Neural progenitor cell (in vitro differentiated cells): Measurements from ENCODE around the gene TADA3. TPM values are rescaled to one million over a fixed set of nuclear protein-coding genes. Genes with fewer than 3 reads are reported as not detected.

Experiments
- DNase-seq: peaks from one replicate; pipeline ENCODE4 v3.0.0-alpha.2; 2016; ENCODE audit warnings: low spot score
- H2AFZ ChIP-seq: fragments of 200-600 bp; sonication (generic); replicated peaks from 2 replicates; pipeline ENCODE4 v1.6.1; 2016; ENCODE audit warnings: antibody characterized with exemption
- H3F3A ChIP-seq: fragments of 200-600 bp; sonication (generic); 2 replicates; pipeline ENCODE4 v1.6.1; 2016; ENCODE audit warnings: antibody characterized with exemption, low read depth
- H3K27ac ChIP-seq: fragments of 200-600 bp; sonication (generic); 2 replicates; pipeline ENCODE4 v1.5.1; 2016; ENCODE audit warnings: mild to moderate bottlenecking
- H3K27me3 ChIP-seq: fragments of 200-600 bp; sonication (generic); 2 replicates; pipeline ENCODE4 v1.6.1; 2016; ENCODE audit warnings: mild to moderate bottlenecking, moderate library complexity
- H3K36me3 ChIP-seq: fragments of 200-600 bp; sonication (generic); 2 replicates; pipeline ENCODE4 v1.5.1; 2016
- H3K4me1 ChIP-seq: fragments of 200-600 bp; sonication (generic); 2 replicates; pipeline ENCODE4 v1.6.1; 2016; ENCODE audit warnings: mixed run types
- H3K4me2 ChIP-seq: fragments of 200-600 bp; sonication (generic); 2 replicates; pipeline ENCODE4 v1.6.1; 2016
- H3K4me3 ChIP-seq: fragments of 200-600 bp; sonication (generic); 2 replicates; pipeline ENCODE4 v1.5.1; 2016
- H3K79me2 ChIP-seq: fragments of 200-600 bp; sonication (generic); 2 replicates; pipeline ENCODE4 v1.6.1; 2016; ENCODE audit warnings: low read depth
- H3K9ac ChIP-seq: fragments of 200-600 bp; sonication (generic); 2 replicates; pipeline ENCODE4 v1.6.1; 2016
- H3K9me3 ChIP-seq: fragments of 200-600 bp; sonication (generic); 2 replicates; pipeline ENCODE4 v1.5.1; 2016; ENCODE audit warnings: low read depth
- H4K20me1 ChIP-seq: fragments of 200-600 bp; sonication (generic); 2 replicates; pipeline ENCODE4 v1.6.1; 2016; ENCODE audit warnings: low read depth
- H3K27ac Mint-ChIP-seq: 3 replicates; pipeline ENCODE4 v1.8.0; 2021; ENCODE audit warnings: mixed read lengths
- H3K27me3 Mint-ChIP-seq: 2 replicates; pipeline ENCODE4 v1.8.0; 2022; ENCODE audit warnings: low read depth, mild to moderate bottlenecking, inconsistent platforms, moderate library complexity, mixed read lengths; ENCODE audit not compliant: insufficient read depth
- H3K36me3 Mint-ChIP-seq: 3 replicates; pipeline ENCODE4 v1.8.0; 2021; ENCODE audit warnings: mixed read lengths
- H3K4me1 Mint-ChIP-seq: 3 replicates; pipeline ENCODE4 v1.8.0; 2021; ENCODE audit warnings: mixed read lengths
- H3K4me3 Mint-ChIP-seq: 3 replicates; pipeline ENCODE4 v1.8.0; 2021; ENCODE audit warnings: mild to moderate bottlenecking, moderate library complexity, mixed read lengths
- H3K9me3 Mint-ChIP-seq: 3 replicates; pipeline ENCODE4 v1.8.0; 2020; ENCODE audit warnings: mixed read lengths
- CTCF ChIP-seq: fragments of 200-600 bp; sonication (generic); IDR thresholded peaks from 2 replicates; pipeline ENCODE4 v1.5.1; 2017; ENCODE audit warnings: antibody characterized with exemption, mild to moderate bottlenecking
- EZH2 ChIP-seq: fragments of 200-600 bp; sonication (generic); IDR thresholded peaks from 2 replicates; pipeline ENCODE4 v1.6.1; 2017; ENCODE audit warnings: antibody characterized with exemption, mild to moderate bottlenecking, moderate library complexity
- EZH2phosphoT487 ChIP-seq: fragments of 200-600 bp; sonication (generic); IDR thresholded peaks from 2 replicates; pipeline ENCODE4 v1.6.1; 2017; ENCODE audit warnings: antibody characterized with exemption
- total RNA-seq: library from RNA; depleted of rRNA; stranded (reverse); fragments of >200 nt; gene quantifications from 2 replicates; pipeline ENCODE4 v1.2.3, GENCODE V29; 2015; ENCODE audit warnings: low replicate concordance

TADA3 gene
- total RNA-seq, 1 donor from 2014 or later, result 50.8 TPM

GRCh38 chr3:9748031-9748430 is 44.2 kb downstream of the TADA3 start:
- peaks cover 34% of the 10 kb centered on the region for H3K36me3 Mint-ChIP-seq
- H2AFZ ChIP-seq, result no peak overlapping the region

GRCh38 chr3:9747267-9747666 is 45.0 kb downstream of the TADA3 start:
- no peaks in the 10 kb centered on the region for H3K9me3 ChIP-seq
- H3F3A ChIP-seq, result peaks cover 27% of the 10 kb centered on the region
- H3K9ac ChIP-seq, result no peak overlapping the region
- H3K36me3 ChIP-seq, result no peaks in the 10 kb centered on the region
- no peak overlapping the region for H3K27ac Mint-ChIP-seq
- H2AFZ ChIP-seq, result no peak overlapping the region
- H3K4me3 ChIP-seq, result no peak overlapping the region
- H3K4me1 Mint-ChIP-seq, result peaks cover 18% of the 10 kb centered on the region
- no peaks in the 10 kb centered on the region for H3K27me3 ChIP-seq
- no peak for DNase-seq
- peaks cover 16% of the 10 kb centered on the region for H3K79me2 ChIP-seq
- no peak overlapping the region for H3K4me3 Mint-ChIP-seq
- peaks cover 34% of the 10 kb centered on the region for H3K36me3 Mint-ChIP-seq
- no peak overlapping the region for H3K4me2 ChIP-seq
- no peaks in the 10 kb centered on the region for H3K9me3 Mint-ChIP-seq
- H3K27me3 Mint-ChIP-seq, result peaks cover 4% of the 10 kb centered on the region
- TF ChIP-seq EZH2phosphoT487, result no peak
- H3K4me1 ChIP-seq, result peaks cover 4% of the 10 kb centered on the region
- H3K27ac ChIP-seq, result no peak overlapping the region
- no peaks in the 10 kb centered on the region for H4K20me1 ChIP-seq

More at GRCh38 chr3:9748031-9748430, 44.2 kb downstream of the TADA3 start:
- H3K9ac ChIP-seq, result no peak overlapping the region
- DNase-seq, result no peak
- H3K79me2 ChIP-seq, result peaks cover 16% of the 10 kb centered on the region
- no peaks in the 10 kb centered on the region for H4K20me1 ChIP-seq
- Mint-ChIP-seq H3K27ac (no peak overlapping the region), H3K9me3 (no peaks in the 10 kb centered on the region), H3K4me1 (peaks cover 18% of the 10 kb centered on the region), H3K27me3 (peaks cover 2% of the 10 kb centered on the region), H3K4me3 (peak overlapping the region; percentile 38)
- H3K27ac ChIP-seq, result no peak overlapping the region
- H3K4me3 ChIP-seq, result no peak overlapping the region
- no peaks in the 10 kb centered on the region for H3K27me3 ChIP-seq
- peaks cover 27% of the 10 kb centered on the region for H3F3A ChIP-seq
- H3K36me3 ChIP-seq, result no peaks in the 10 kb centered on the region
- H3K4me1 ChIP-seq, result peaks cover 4% of the 10 kb centered on the region
- TF ChIP-seq EZH2, result no peak
- TF ChIP-seq CTCF, result no peak
- TF ChIP-seq EZH2phosphoT487, result no peak
- H3K4me2 ChIP-seq, result no peak overlapping the region
- no peaks in the 10 kb centered on the region for H3K9me3 ChIP-seq

GRCh38 chr3:9746330-9746729 is 45.9 kb downstream of the TADA3 start:
- Mint-ChIP-seq H3K4me3 (no peak overlapping the region), H3K9me3 (no peaks in the 10 kb centered on the region), H3K27ac (no peak overlapping the region), H3K4me1 (peaks cover 18% of the 10 kb centered on the region), H3K27me3 (peaks cover 4% of the 10 kb centered on the region), H3K36me3 (peaks cover 27% of the 10 kb centered on the region)
- Histone ChIP-seq H3K36me3 (no peaks in the 10 kb centered on the region), H3K9me3 (no peaks in the 10 kb centered on the region), H2AFZ (no peak overlapping the region), H3K4me1 (peaks cover 4% of the 10 kb centered on the region), H3K4me2 (no peak overlapping the region), H3K27me3 (no peaks in the 10 kb centered on the region), H4K20me1 (no peaks in the 10 kb centered on the region), H3K9ac (no peak overlapping the region), H3F3A (peaks cover 27% of the 10 kb centered on the region), H3K79me2 (peaks cover 12% of the 10 kb centered on the region), H3K27ac (no peak overlapping the region), H3K4me3 (no peak overlapping the region)
- no peak for DNase-seq
- TF ChIP-seq CTCF (no peak), EZH2phosphoT487 (no peak), EZH2 (no peak)

GRCh38 chr3:9745521-9745920 is 46.8 kb downstream of the TADA3 start:
- H3K9ac ChIP-seq, result no peak overlapping the region
- H2AFZ ChIP-seq, result no peak overlapping the region
- H3F3A ChIP-seq, result peaks cover 26% of the 10 kb centered on the region
- H3K4me3 Mint-ChIP-seq, result no peak overlapping the region
- no peaks in the 10 kb centered on the region for H3K36me3 ChIP-seq
- H3K4me3 ChIP-seq, result no peak overlapping the region
- no peak overlapping the region for H3K27ac ChIP-seq
- H3K4me1 Mint-ChIP-seq, result peaks cover 11% of the 10 kb centered on the region
- no peak overlapping the region for H3K4me2 ChIP-seq
- H3K27me3 ChIP-seq, result no peaks in the 10 kb centered on the region
- peaks cover 4% of the 10 kb centered on the region for H3K79me2 ChIP-seq
- no peak overlapping the region for H3K27ac Mint-ChIP-seq
- peaks cover 4% of the 10 kb centered on the region for H3K27me3 Mint-ChIP-seq
- H3K9me3 ChIP-seq, result no peaks in the 10 kb centered on the region
- no peaks in the 10 kb centered on the region for H3K9me3 Mint-ChIP-seq
- DNase-seq, result no peak
- TF ChIP-seq EZH2phosphoT487, result no peak
- no peak for TF ChIP-seq EZH2
- no peak for TF ChIP-seq CTCF
- H3K36me3 Mint-ChIP-seq, result peaks cover 29% of the 10 kb centered on the region
- H4K20me1 ChIP-seq, result no peaks in the 10 kb centered on the region
- peaks cover 4% of the 10 kb centered on the region for H3K4me1 ChIP-seq
